Fibroblast of lung (primary cell): ENCODE results near the gene PKD2L2. TPM values are rescaled to one million over a fixed set of nuclear protein-coding genes. Genes with fewer than 3 reads are reported as not detected.

Experiments used
- DNase-seq, 2 donors: peaks; one replicate each; pipeline versions ENCODE4 v3.0.0 to v3.0.0-alpha.2; 2010; ENCODE audit warnings: low read depth in 2 of 2
- H2AFZ ChIP-seq: 2 replicates; pipeline ENCODE4 v1.5.1; 2012; ENCODE audit warnings: low read length, control low read depth, inconsistent platforms
- H3K27ac ChIP-seq: 2 replicates; pipeline ENCODE4 v1.5.1; 2011; ENCODE audit warnings: low read length, control low read depth; ENCODE audit not compliant: insufficient read depth
- H3K27me3 ChIP-seq: 2 replicates; pipeline ENCODE4 v1.5.1; 2011; ENCODE audit warnings: mild to moderate bottlenecking, low read length; ENCODE audit not compliant: control insufficient read depth, insufficient read depth
- H3K36me3 ChIP-seq: 2 replicates; pipeline ENCODE4 v1.5.1; 2011; ENCODE audit warnings: low read length; ENCODE audit not compliant: control insufficient read depth, insufficient read depth
- H3K4me1 ChIP-seq: 2 replicates; pipeline ENCODE4 v1.5.1; 2011; ENCODE audit warnings: low read length; ENCODE audit not compliant: control insufficient read depth, insufficient read depth; ENCODE audit errors: extremely low read depth
- H3K4me2 ChIP-seq: 2 replicates; pipeline ENCODE4 v1.5.1; 2011; ENCODE audit warnings: low read length, control low read depth; ENCODE audit not compliant: insufficient read depth; ENCODE audit errors: extremely low read depth
- H3K4me3 ChIP-seq, 4 experiments: fragments of 200-600 bp in 1 of 4; sonication (generic) in 1 of 4; replicated peaks in 1 of 4; 2 replicates each; pipeline ENCODE4 v1.5.1; 2011 to 2016; ENCODE audit warnings: low read length in 4 of 4, low read depth in 3 of 4, mild to moderate bottlenecking in 3 of 4, control low read depth in 2 of 4, inconsistent platforms in 1 of 4, mixed read lengths in 1 of 4; ENCODE audit not compliant: insufficient read depth in 1 of 4; ENCODE audit errors: control extremely low read depth in 1 of 4
- H3K79me2 ChIP-seq: 2 replicates; pipeline ENCODE4 v1.5.1; 2012; ENCODE audit warnings: mild to moderate bottlenecking, low read length, inconsistent platforms; ENCODE audit not compliant: control insufficient read depth, insufficient read depth
- H3K9ac ChIP-seq: 2 replicates; pipeline ENCODE4 v1.5.1; 2011; ENCODE audit warnings: mild to moderate bottlenecking, low read length, control low read depth; ENCODE audit not compliant: insufficient read depth
- H3K9me3 ChIP-seq: 2 replicates; pipeline ENCODE4 v1.5.1; 2012; ENCODE audit warnings: low read depth, low read length; ENCODE audit not compliant: control insufficient read depth, insufficient read depth
- H4K20me1 ChIP-seq: 2 replicates; pipeline ENCODE4 v1.5.1; 2011; ENCODE audit warnings: low read length; ENCODE audit not compliant: control insufficient read depth, insufficient read depth; ENCODE audit errors: extremely low read depth
- CTCF ChIP-seq, 2 donors: IDR thresholded peaks in 1 of 2; conservative IDR thresholded peaks in 1 of 2; 1 replicate in 1 of 2; 2 replicates in 1 of 2; pipeline ENCODE4 v1.5.1; 2011 to 2012; ENCODE audit warnings: low read length in 2 of 2, control low read depth in 1 of 2, inconsistent platforms in 1 of 2, low read depth in 1 of 2, mild to moderate bottlenecking in 1 of 2
- EZH2 ChIP-seq: IDR thresholded peaks from 2 replicates; pipeline ENCODE4 v1.5.1; 2012; ENCODE audit warnings: low read length, control low read depth, mild to moderate bottlenecking; ENCODE audit errors: missing control alignments
- polyA plus RNA-seq, 2 donors: library from polyadenylated mRNA; depleted of rRNA in 1 of 2; stranded (reverse) in 1 of 2; unstranded in 1 of 2; fragments of >200 nt; gene quantifications; 2 replicates each; pipeline ENCODE4 v1.2.1, GENCODE V29; 2011 to 2012; ENCODE audit warnings: missing spikeins in 1 of 2
- total RNA-seq: library from RNA; depleted of rRNA; stranded (reverse); fragments of >200 nt; gene quantifications from 2 replicates; pipeline ENCODE4 v1.2.1, GENCODE V29; 2014

The PKD2L2 gene
- total and polyA plus RNA-seq, 2 donors (not counting 1 experiment from before 2014, with no cell fraction given): not detected

GRCh38 chr5:137890845-137891244, 1.6 kb downstream of the PKD2L2 start:
- DNase-seq: no peak
- Histone ChIP-seq H3K4me2 (no peak overlapping the region), H3K9me3 (no peaks in the 10 kb centered on the region), H3K36me3 (no peaks in the 10 kb centered on the region), H3K79me2 (no peaks in the 10 kb centered on the region), H3K27me3 (no peaks in the 10 kb centered on the region), H3K4me3 (no peak overlapping the region), H2AFZ (no peak overlapping the region), H3K9ac (no peak overlapping the region), H3K27ac (no peak overlapping the region), H3K4me1 (no peaks in the 10 kb centered on the region), H4K20me1 (no peaks in the 10 kb centered on the region)
- TF ChIP-seq EZH2 (no peak), CTCF (conservative IDR thresholded peaks at IDR 0.05 in 1 of 2, IDR thresholded peaks at IDR 0.05 in 1 of 2; ENCODE audit: low read depth in 1 of 2, low read length in 2 of 2) (no peak)

- DNase-seq: no peak
- Histone ChIP-seq H3K4me1 (no peaks in the 10 kb centered on the region), H3K4me2 (no peak overlapping the region), H2AFZ (no peak overlapping the region), H3K79me2 (no peaks in the 10 kb centered on the region), H3K4me3 (no peak overlapping the region), H3K27ac (no peak overlapping the region), H4K20me1 (no peaks in the 10 kb centered on the region), H3K36me3 (no peaks in the 10 kb centered on the region), H3K9me3 (no peaks in the 10 kb centered on the region), H3K9ac (no peak overlapping the region), H3K27me3 (no peaks in the 10 kb centered on the region)
- TF ChIP-seq CTCF (conservative IDR thresholded peaks at IDR 0.05 in 1 of 2, IDR thresholded peaks at IDR 0.05 in 1 of 2; ENCODE audit: low read depth in 1 of 2, low read length in 2 of 2): no peak
- no peak for TF ChIP-seq EZH2
Measured at GRCh38 chr5:137891849-137892248, 2.6 kb downstream of the PKD2L2 start.

DNA sequence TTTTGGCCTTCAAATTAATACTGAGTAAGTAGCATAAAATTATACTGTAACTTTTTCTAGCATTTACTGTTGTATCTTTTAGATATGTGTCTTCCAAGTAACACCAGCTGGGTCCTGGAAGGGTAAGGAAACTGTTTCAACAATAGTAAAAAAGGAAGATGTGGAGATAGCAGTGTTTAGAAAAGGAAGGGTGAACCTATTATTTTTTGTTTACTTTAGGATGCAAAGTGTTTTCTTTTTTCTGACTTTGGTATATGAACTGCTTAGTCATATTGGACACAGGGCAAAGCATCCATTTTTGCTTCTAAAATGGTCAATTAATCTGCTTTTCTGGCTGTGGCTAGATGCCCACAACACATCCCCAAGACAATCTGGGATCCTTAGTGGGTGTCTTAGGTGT, 5.3 kb downstream of the PKD2L2 start:
- no peak overlapping the region for H3K4me2 ChIP-seq
- no peak for TF ChIP-seq EZH2
- no peak for TF ChIP-seq CTCF (conservative IDR thresholded peaks at IDR 0.05 in 1 of 2, IDR thresholded peaks at IDR 0.05 in 1 of 2; ENCODE audit: low read depth in 1 of 2, low read length in 2 of 2)
- H3K4me3 ChIP-seq: no peak overlapping the region
- DNase-seq: no peak
- no peaks in the 10 kb centered on the region for H3K36me3 ChIP-seq
- no peaks in the 10 kb centered on the region for H4K20me1 ChIP-seq
- no peak overlapping the region for H3K9ac ChIP-seq
- H3K27ac ChIP-seq: no peak overlapping the region
- H3K4me1 ChIP-seq: no peaks in the 10 kb centered on the region
- no peak overlapping the region for H2AFZ ChIP-seq
- no peaks in the 10 kb centered on the region for H3K27me3 ChIP-seq
- H3K9me3 ChIP-seq: no peaks in the 10 kb centered on the region
- H3K79me2 ChIP-seq: no peaks in the 10 kb centered on the region
